Activated naive CD4-positive, alpha-beta T cell treated with anti-CD3 and anti-CD28 coated beads, Interleukin-2, amount 50 U/mL, for 16 hours (primary cell): Measurements from ENCODE around the gene GASK1A.
"Not testable (repeated sequence)": the region's sequence is repeated elsewhere in the genome, so short reads cannot be mapped to it uniquely, and the experiment has no call there.

Source experiments
- DNase-seq: peaks from one replicate; pipeline ENCODE4 v3.0.0-alpha.2; 2020

Gene GASK1A

GRCh38 chr3:43034911-43035310 is 55.8 kb downstream of the GASK1A start:
- DNase-seq: no peak

- DNase-seq: no peak
These were observed 56.8 kb downstream of the GASK1A start for GRCh38 chr3:43035801-43036365.

GRCh38 chr3:43036621-43037423 is 57.7 kb downstream of the GASK1A start:
- DNase-seq: no peak

- DNase-seq: no peak
These were observed 58.9 kb downstream of the GASK1A start for GRCh38 chr3:43038010-43038409.

- no peak for DNase-seq
These were observed 62.4 kb downstream of the GASK1A start for GRCh38 chr3:43041517-43041916.

GRCh38 chr3:43043071-43043766 is 64.1 kb downstream of the GASK1A start:
- DNase-seq: no peak

GRCh38 chr3:43043793-43044192 is 64.7 kb downstream of the GASK1A start:
- no peak for DNase-seq

GRCh38 chr3:43045079-43045478 is 66.0 kb downstream of the GASK1A start:
- DNase-seq: not testable (repeated sequence)

- DNase-seq: no peak
These were observed 67.5 kb downstream of the GASK1A start for GRCh38 chr3:43046583-43046982.

- DNase-seq: no peak
These were observed 69.4 kb downstream of the GASK1A start for GRCh38 chr3:43048470-43048869.

GRCh38 chr3:43053291-43053690 is 74.2 kb downstream of the GASK1A start:
- DNase-seq: no peak

GRCh38 chr3:43054754-43055153 is 75.6 kb downstream of the GASK1A start:
- no peak for DNase-seq

- no peak for DNase-seq
These were observed 76.3 kb downstream of the GASK1A start for GRCh38 chr3:43055393-43055792.

- no peak for DNase-seq
These were observed 77.0 kb downstream of the GASK1A start for GRCh38 chr3:43055806-43056770.

GRCh38 chr3:43059456-43059855 is 80.3 kb downstream of the GASK1A start:
- DNase-seq: no peak

GRCh38 chr3:43061101-43061895 is 82.2 kb downstream of the GASK1A start:
- no peak for DNase-seq

- no peak for DNase-seq
These were observed 83.0 kb downstream of the GASK1A start for GRCh38 chr3:43062040-43062563.

- DNase-seq: no peak
These were observed 83.5 kb downstream of the GASK1A start for GRCh38 chr3:43062564-43063040.

GRCh38 chr3:43063114-43063513 is 84.0 kb downstream of the GASK1A start:
- DNase-seq: no peak

- DNase-seq: not testable (repeated sequence)
These were observed 91.6 kb downstream of the GASK1A start for GRCh38 chr3:43070670-43071069.

GRCh38 chr3:43071313-43071893 is 92.3 kb downstream of the GASK1A start:
- no peak for DNase-seq
